Amniotic stem cell (primary cell): ENCODE results near the gene PARP12.

Source experiments
- DNase-seq: peaks from one replicate; lab custom pipeline; 2025; lab: John Stamatoyannopoulos, UW

PARP12 gene

GRCh38 chr7:140015471-140015970 lies 47.2 kb downstream of the PARP12 start:
- no peak for DNase-seq

GRCh38 chr7:140014123-140014522 lies 48.6 kb downstream of the PARP12 start:
- no peak for DNase-seq

- DNase-seq = no peak
Observed at GRCh38 chr7:140013676-140014075, 49.1 kb downstream of the PARP12 start.

- no peak for DNase-seq
Observed at GRCh38 chr7:140010194-140010895, 52.4 kb downstream of the PARP12 start.

- no peak for DNase-seq
Observed at GRCh38 chr7:140009735-140010134, 53.0 kb downstream of the PARP12 start.

GRCh38 chr7:140008755-140009610 lies 53.8 kb downstream of the PARP12 start:
- DNase-seq = no peak

- no peak for DNase-seq
Observed at GRCh38 chr7:140007051-140007690, 55.6 kb downstream of the PARP12 start.

- no peak for DNase-seq
Observed at GRCh38 chr7:140006600-140006999, 56.2 kb downstream of the PARP12 start.

- DNase-seq = no peak
Observed at GRCh38 chr7:140005754-140006503, 56.8 kb downstream of the PARP12 start.

- DNase-seq = no peak
Observed at GRCh38 chr7:140005341-140005740, 57.4 kb downstream of the PARP12 start.

- DNase-seq = no peak
Observed at GRCh38 chr7:140004672-140005071, 58.1 kb downstream of the PARP12 start.

- peak; percentile 33 for DNase-seq
Observed at GRCh38 chr7:140003913-140004382, 58.8 kb downstream of the PARP12 start.

- no peak for DNase-seq
Observed at GRCh38 chr7:140000666-140001268, 62.0 kb downstream of the PARP12 start.

GRCh38 chr7:139999516-139999915 lies 63.2 kb downstream of the PARP12 start:
- DNase-seq = no peak

GRCh38 chr7:139998572-139998971 lies 64.2 kb downstream of the PARP12 start:
- DNase-seq = no peak

GRCh38 chr7:139995017-139995915 lies 67.5 kb downstream of the PARP12 start:
- DNase-seq = no peak

- no peak for DNase-seq
Observed at GRCh38 chr7:139994356-139994755, 68.4 kb downstream of the PARP12 start.

- DNase-seq = no peak
Observed at GRCh38 chr7:139993592-139993991, 69.2 kb downstream of the PARP12 start.

GRCh38 chr7:139993169-139993568 lies 69.6 kb downstream of the PARP12 start:
- DNase-seq = no peak

GRCh38 chr7:139992353-139993044 lies 70.3 kb downstream of the PARP12 start:
- no peak for DNase-seq
